ENCODE results near the gene CRX. TPM values are rescaled to one million over a fixed set of nuclear protein-coding genes. Genes with fewer than 3 reads are reported as not detected.
"Not testable (repeated sequence)": the region's sequence is repeated elsewhere in the genome, so short reads cannot be mapped to it uniquely, and the experiment has no call there.

CRX gene
- polyA plus RNA-seq, 4 donors, result 0.14 to 0.18 TPM; not detected in 2

- not testable (repeated sequence) for DNase-seq (ENCODE audit: low read depth in 4 of 4, low spot score in 3 of 4)
Observed at GRCh38 chr19:47803148-47803547, 18.6 kb upstream of the CRX start.

GRCh38 chr19:47803671-47804070 is 18.1 kb upstream of the CRX start:
- not testable (repeated sequence) for DNase-seq (ENCODE audit: low read depth in 4 of 4, low spot score in 3 of 4)

- not testable (repeated sequence) for DNase-seq (ENCODE audit: low read depth in 4 of 4, low spot score in 3 of 4)
Observed at GRCh38 chr19:47804451-47804850, 17.3 kb upstream of the CRX start, which contains the start of gene TPRX1. TPRX1 (minus strand) TSS chr19:47804551; CDS start chr19:47804539, 12 bp downstream.

- no peak for DNase-seq (ENCODE audit: low read depth in 4 of 4, low spot score in 3 of 4)
Observed at GRCh38 chr19:47805313-47805712, 16.4 kb upstream of the CRX start.

GRCh38 chr19:47806435-47806834 is 15.3 kb upstream of the CRX start:
- no peak for DNase-seq (ENCODE audit: low read depth in 4 of 4, low spot score in 3 of 4)

- DNase-seq (ENCODE audit: low read depth in 4 of 4, low spot score in 3 of 4), result peak; percentile 31 to 39 (median 34)
Observed at GRCh38 chr19:47813304-47813994, 8.3 kb upstream of the CRX start.

GRCh38 chr19:47813995-47814328 is 7.8 kb upstream of the CRX start:
- no peak for DNase-seq (ENCODE audit: low read depth in 4 of 4, low spot score in 3 of 4)

- DNase-seq (ENCODE audit: low read depth in 4 of 4, low spot score in 3 of 4), result not testable (repeated sequence)
Observed at GRCh38 chr19:47816270-47816669, 5.5 kb upstream of the CRX start.

GRCh38 chr19:47818221-47818620 is 3.5 kb upstream of the CRX start:
- not testable (repeated sequence) for DNase-seq (ENCODE audit: low read depth in 4 of 4, low spot score in 3 of 4)

- no peak for DNase-seq (ENCODE audit: low read depth in 4 of 4, low spot score in 3 of 4)
Observed at GRCh38 chr19:47819858-47820257, 1.9 kb upstream of the CRX start.

- no peak for DNase-seq (ENCODE audit: low read depth in 4 of 4, low spot score in 3 of 4)
Observed at GRCh38 chr19:47820410-47820809, 1.3 kb upstream of the CRX start.

- DNase-seq (ENCODE audit: low read depth in 4 of 4, low spot score in 3 of 4), result no peak
Observed at GRCh38 chr19:47824396-47824795, 2.7 kb downstream of the CRX start.

- DNase-seq (ENCODE audit: low read depth in 4 of 4, low spot score in 3 of 4), result no peak
Observed at GRCh38 chr19:47826800-47827199, 5.1 kb downstream of the CRX start.

- no peak for DNase-seq (ENCODE audit: low read depth in 4 of 4, low spot score in 3 of 4)
Observed at GRCh38 chr19:47832723-47833122, 11.0 kb downstream of the CRX start.

- DNase-seq (ENCODE audit: low read depth in 4 of 4, low spot score in 3 of 4), result no peak
Observed at GRCh38 chr19:47836038-47836437, 14.3 kb downstream of the CRX start.

- no peak for DNase-seq (ENCODE audit: low read depth in 4 of 4, low spot score in 3 of 4)
Observed at GRCh38 chr19:47839411-47839810, 17.7 kb downstream of the CRX start.

- peak in 1 of 4 donors; percentile 27 for DNase-seq (ENCODE audit: low read depth in 4 of 4, low spot score in 3 of 4)
Observed at GRCh38 chr19:47839913-47840312, 18.2 kb downstream of the CRX start.

- DNase-seq (ENCODE audit: low read depth in 4 of 4, low spot score in 3 of 4), result no peak
Observed at GRCh38 chr19:47842941-47843340, 21.2 kb downstream of the CRX start.

GRCh38 chr19:47848425-47848822 is 26.7 kb downstream of the CRX start:
- DNase-seq (ENCODE audit: low read depth in 4 of 4, low spot score in 3 of 4), result no peak

- no peak for DNase-seq (ENCODE audit: low read depth in 4 of 4, low spot score in 3 of 4)
Observed at GRCh38 chr19:47848823-47849473, 27.2 kb downstream of the CRX start.

- DNase-seq (ENCODE audit: low read depth in 4 of 4, low spot score in 3 of 4), result no peak
Observed at GRCh38 chr19:47853003-47853402, 31.3 kb downstream of the CRX start.

- DNase-seq (ENCODE audit: low read depth in 4 of 4, low spot score in 3 of 4), result no peak
Observed at GRCh38 chr19:47854459-47854858, 32.7 kb downstream of the CRX start.

All from right renal pelvis (tissue), 4 donors.